GM12865 (cell line): ENCODE results near the gene FSD1.

ENCODE experiments used
- DNase-seq: peaks from one replicate; pipeline ENCODE4 v3.0.0; 2010; ENCODE audit warnings: low read depth
- H3K4me3 ChIP-seq: 2 replicates; pipeline ENCODE4 v1.5.1; 2011; ENCODE audit warnings: mild to moderate bottlenecking, low read depth, low read length, control low read depth
- CTCF ChIP-seq: IDR thresholded peaks from 2 replicates; pipeline ENCODE4 v1.5.1; 2011; ENCODE audit warnings: low read length, control low read depth, low read depth, inconsistent platforms; ENCODE audit not compliant: insufficient read depth; ENCODE audit errors: missing control alignments

Gene FSD1

GRCh38 chr19:4371247-4372164, 67.1 kb downstream of the FSD1 start:
- TF ChIP-seq CTCF, result no peak
- peak overlapping the region; percentile 43 for H3K4me3 ChIP-seq
- DNase-seq, result no peak

GRCh38 chr19:4372165-4373012, 68.0 kb downstream of the FSD1 start:
- no peak for TF ChIP-seq CTCF
- no peak for DNase-seq
- no peak overlapping the region for H3K4me3 ChIP-seq

- TF ChIP-seq CTCF, result no peak
- DNase-seq, result no peak
- no peak overlapping the region for H3K4me3 ChIP-seq
Measured at GRCh38 chr19:4373013-4373367, 68.6 kb downstream of the FSD1 start.
